HFFc6 (cell line): Measurements from ENCODE around the gene ABCG5. TPM values are rescaled to one million over a fixed set of nuclear protein-coding genes. Genes with fewer than 3 reads are reported as not detected.

Source experiments
- DNase-seq: peaks from one replicate; pipeline ENCODE4 v3.0.0-alpha.2; 2018
- H3K27ac Mint-ChIP-seq: 2 replicates; pipeline ENCODE4 v1.8.0; 2020; ENCODE audit warnings: mild to moderate bottlenecking, mixed read lengths
- H3K27me3 Mint-ChIP-seq: 2 replicates; pipeline ENCODE4 v1.8.0; 2021; ENCODE audit warnings: mild to moderate bottlenecking, moderate library complexity, mixed read lengths; ENCODE audit not compliant: insufficient read depth
- H3K36me3 Mint-ChIP-seq: 2 replicates; pipeline ENCODE4 v1.8.0; 2021; ENCODE audit warnings: low read depth, mixed read lengths
- H3K4me1 Mint-ChIP-seq: 2 replicates; pipeline ENCODE4 v1.8.0; 2020; ENCODE audit warnings: low read depth, mixed read lengths
- H3K4me3 Mint-ChIP-seq: 2 replicates; pipeline ENCODE4 v1.8.0; 2020; ENCODE audit warnings: mild to moderate bottlenecking, moderate library complexity, mixed read lengths
- H3K9me3 Mint-ChIP-seq: 2 replicates; pipeline ENCODE4 v1.8.0; 2020; ENCODE audit warnings: mild to moderate bottlenecking, mixed read lengths
- CTCF ChIP-seq: fragments of 200-600 bp; sonication (generic); IDR thresholded peaks from 2 replicates; pipeline ENCODE4 v1.5.0; 2021; ENCODE audit warnings: antibody characterized with exemption, mild to moderate bottlenecking
- total RNA-seq, 6 experiments: library from RNA; stranded (reverse); fragmentation: NEBNext Ultra II Directional; extraction: Animal tissue kit (Norgen Biotek cat#: 25700); gene quantifications; 2 replicates in 1 of 6; 3 replicates in 5 of 6; pipeline ENCODE4 v1.2.3, GENCODE V29; 2021

The ABCG5 gene
- total RNA-seq, 6 experiments from 2014 or later: not detected

- no peak for DNase-seq
- H3K27ac Mint-ChIP-seq: no peak overlapping the region
- peaks cover 12% of the 10 kb centered on the region for H3K27me3 Mint-ChIP-seq
- no peak for TF ChIP-seq CTCF
- no peaks in the 10 kb centered on the region for H3K9me3 Mint-ChIP-seq
- peaks cover 7% of the 10 kb centered on the region for H3K4me1 Mint-ChIP-seq
- no peaks in the 10 kb centered on the region for H3K36me3 Mint-ChIP-seq
- H3K4me3 Mint-ChIP-seq: no peak overlapping the region
Observed at GRCh38 chr2:43880952-43881351, 42.3 kb upstream of the ABCG5 start.

- H3K27ac Mint-ChIP-seq: no peak overlapping the region
Observed at GRCh38 chr2:43880471-43880870, 41.8 kb upstream of the ABCG5 start.

GRCh38 chr2:43879261-43879660 is 40.6 kb upstream of the ABCG5 start:
- peaks cover 14% of the 10 kb centered on the region for H3K27me3 Mint-ChIP-seq
- H3K9me3 Mint-ChIP-seq: no peaks in the 10 kb centered on the region
- peaks cover 7% of the 10 kb centered on the region for H3K4me1 Mint-ChIP-seq
- no peak for TF ChIP-seq CTCF
- no peaks in the 10 kb centered on the region for H3K36me3 Mint-ChIP-seq
- no peak overlapping the region for H3K27ac Mint-ChIP-seq
- no peak overlapping the region for H3K4me3 Mint-ChIP-seq
- DNase-seq: no peak

More at GRCh38 chr2:43880471-43880870, 41.8 kb upstream of the ABCG5 start:
- H3K36me3 Mint-ChIP-seq: no peaks in the 10 kb centered on the region
- H3K4me3 Mint-ChIP-seq: no peak overlapping the region
- H3K4me1 Mint-ChIP-seq: peaks cover 7% of the 10 kb centered on the region
- DNase-seq: no peak
- peaks cover 14% of the 10 kb centered on the region for H3K27me3 Mint-ChIP-seq
- TF ChIP-seq CTCF: no peak
- H3K9me3 Mint-ChIP-seq: no peaks in the 10 kb centered on the region

GRCh38 chr2:43877782-43878464 is 39.3 kb upstream of the ABCG5 start:
- Mint-ChIP-seq H3K36me3 (no peaks in the 10 kb centered on the region), H3K27ac (no peak overlapping the region), H3K4me1 (peaks cover 7% of the 10 kb centered on the region), H3K27me3 (peaks cover 15% of the 10 kb centered on the region), H3K9me3 (no peaks in the 10 kb centered on the region), H3K4me3 (no peak overlapping the region)
- DNase-seq: peak; percentile 54
- peak; percentile 96 for TF ChIP-seq CTCF

GRCh38 chr2:43874776-43875451 is 36.3 kb upstream of the ABCG5 start:
- Mint-ChIP-seq H3K27ac (no peak overlapping the region), H3K4me1 (no peaks in the 10 kb centered on the region), H3K36me3 (no peaks in the 10 kb centered on the region), H3K9me3 (no peaks in the 10 kb centered on the region), H3K27me3 (peaks cover 18% of the 10 kb centered on the region), H3K4me3 (no peak overlapping the region)
- TF ChIP-seq CTCF: no peak
- no peak for DNase-seq
